HG03457 (cell line): ENCODE measurements around the gene ZNF580.

Source experiments
- ATAC-seq: cut with Tn5 transposase; IDR thresholded peaks from one replicate; pipeline ENCODE4 v1.9.1; 2021; ENCODE audit warnings: moderate number of reproducible peaks; ENCODE audit not compliant: unreplicated experiment

Gene ZNF580

GRCh38 chr19:55605637-55606470 lies 34.9 kb upstream of the ZNF580 start, which contains the start of gene ZNF865:
ZNF865 (plus strand) TSS chr19:55605647; CDS start chr19:55613619, 7,972 bp downstream.
- ATAC-seq, result no peak

DNA sequence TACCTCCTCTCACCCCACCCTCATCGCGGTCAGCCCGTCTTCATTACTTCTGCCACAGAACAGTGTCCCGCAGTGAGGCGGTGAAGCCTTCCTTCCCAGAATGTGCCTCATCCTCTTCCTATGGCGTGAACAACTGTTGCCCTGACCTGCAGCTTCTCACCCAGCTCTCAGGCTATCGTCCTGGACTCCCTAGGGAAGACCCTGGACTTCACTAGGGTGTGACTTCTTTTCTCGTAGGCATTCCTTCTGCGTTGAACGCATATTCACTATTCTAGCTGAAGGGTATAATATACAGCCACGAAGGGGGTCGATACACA lies 34.4 kb upstream of the ZNF580 start:
- no peak for ATAC-seq

DNA sequence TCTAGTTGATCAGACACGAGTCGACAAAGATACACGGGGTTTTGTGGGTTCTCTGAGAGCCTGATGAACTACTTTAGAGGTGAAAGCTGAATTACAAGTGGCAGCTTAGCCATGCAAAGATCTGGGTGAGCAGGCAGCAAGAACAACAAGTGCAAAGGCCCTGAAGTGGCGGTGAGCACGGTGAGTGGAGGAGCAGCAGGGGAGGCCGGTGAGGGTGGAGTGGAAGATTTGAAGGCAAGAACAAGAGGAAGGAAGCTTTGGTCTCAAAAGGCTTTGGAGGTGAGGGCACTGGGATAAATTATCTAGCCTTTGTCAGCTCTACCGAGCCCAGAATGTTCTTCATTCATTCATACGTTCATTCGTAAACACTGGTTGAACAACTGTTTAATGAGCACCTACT lies 34.0 kb upstream of the ZNF580 start:
- no peak for ATAC-seq

- ATAC-seq, result no peak
These were observed 31.5 kb upstream of the ZNF580 start for GRCh38 chr19:55609326-55609725.

GRCh38 chr19:55611300-55611982 lies 29.4 kb upstream of the ZNF580 start:
- ATAC-seq, result no peak

GRCh38 chr19:55611983-55612645 lies 28.7 kb upstream of the ZNF580 start:
- no peak for ATAC-seq

DNA sequence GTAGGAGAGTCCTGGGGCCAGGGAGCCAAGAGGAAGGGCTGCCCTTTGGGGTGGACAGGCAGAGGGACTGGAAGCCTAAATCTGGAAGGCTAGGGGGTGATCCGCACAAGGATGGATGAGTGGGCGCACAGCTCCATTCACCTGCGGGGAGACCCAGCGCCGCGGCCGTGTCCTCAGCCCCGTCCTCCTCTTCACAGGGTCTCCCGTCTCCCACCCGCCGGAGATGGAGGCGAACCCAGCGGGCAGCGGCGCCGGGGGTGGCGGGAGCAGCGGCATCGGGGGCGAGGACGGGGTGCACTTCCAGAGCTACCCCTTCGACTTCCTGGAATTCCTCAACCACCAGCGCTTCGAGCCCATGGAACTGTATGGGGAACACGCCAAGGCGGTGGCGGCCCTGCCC lies 27.4 kb upstream of the ZNF580 start:
- ATAC-seq, result no peak

- ATAC-seq, result no peak
These were observed 26.7 kb upstream of the ZNF580 start for GRCh38 chr19:55613930-55614710.

DNA sequence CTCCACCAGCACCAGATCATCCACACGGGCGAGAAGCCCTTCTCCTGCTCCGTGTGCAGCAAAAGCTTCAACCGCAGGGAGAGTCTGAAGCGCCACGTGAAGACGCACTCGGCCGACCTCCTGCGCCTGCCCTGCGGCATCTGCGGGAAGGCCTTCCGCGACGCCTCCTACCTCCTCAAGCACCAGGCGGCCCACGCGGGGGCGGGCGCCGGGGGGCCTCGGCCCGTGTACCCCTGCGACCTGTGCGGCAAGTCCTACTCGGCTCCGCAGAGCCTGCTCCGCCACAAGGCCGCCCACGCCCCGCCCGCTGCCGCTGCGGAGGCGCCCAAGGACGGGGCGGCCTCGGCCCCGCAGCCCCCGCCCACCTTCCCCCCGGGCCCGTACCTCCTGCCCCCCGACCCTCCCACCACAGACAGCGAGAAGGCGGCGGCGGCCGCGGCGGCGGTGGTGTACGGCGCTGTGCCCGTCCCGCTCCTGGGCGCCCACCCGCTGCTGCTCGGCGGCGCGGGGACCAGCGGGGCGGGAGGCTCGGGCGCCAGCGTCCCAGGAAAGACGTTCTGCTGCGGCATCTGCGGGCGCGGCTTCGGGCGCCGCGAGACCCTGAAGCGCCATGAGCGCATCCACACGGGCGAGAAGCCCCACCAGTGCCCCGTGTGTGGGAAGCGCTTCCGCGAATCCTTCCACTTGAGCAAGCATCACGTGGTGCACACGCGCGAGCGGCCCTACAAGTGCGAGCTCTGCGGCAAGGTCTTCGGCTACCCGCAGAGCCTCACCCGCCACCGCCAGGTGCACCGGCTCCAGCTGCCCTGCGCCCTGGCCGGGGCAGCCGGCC lies 25.9 kb upstream of the ZNF580 start:
- no peak for ATAC-seq

DNA sequence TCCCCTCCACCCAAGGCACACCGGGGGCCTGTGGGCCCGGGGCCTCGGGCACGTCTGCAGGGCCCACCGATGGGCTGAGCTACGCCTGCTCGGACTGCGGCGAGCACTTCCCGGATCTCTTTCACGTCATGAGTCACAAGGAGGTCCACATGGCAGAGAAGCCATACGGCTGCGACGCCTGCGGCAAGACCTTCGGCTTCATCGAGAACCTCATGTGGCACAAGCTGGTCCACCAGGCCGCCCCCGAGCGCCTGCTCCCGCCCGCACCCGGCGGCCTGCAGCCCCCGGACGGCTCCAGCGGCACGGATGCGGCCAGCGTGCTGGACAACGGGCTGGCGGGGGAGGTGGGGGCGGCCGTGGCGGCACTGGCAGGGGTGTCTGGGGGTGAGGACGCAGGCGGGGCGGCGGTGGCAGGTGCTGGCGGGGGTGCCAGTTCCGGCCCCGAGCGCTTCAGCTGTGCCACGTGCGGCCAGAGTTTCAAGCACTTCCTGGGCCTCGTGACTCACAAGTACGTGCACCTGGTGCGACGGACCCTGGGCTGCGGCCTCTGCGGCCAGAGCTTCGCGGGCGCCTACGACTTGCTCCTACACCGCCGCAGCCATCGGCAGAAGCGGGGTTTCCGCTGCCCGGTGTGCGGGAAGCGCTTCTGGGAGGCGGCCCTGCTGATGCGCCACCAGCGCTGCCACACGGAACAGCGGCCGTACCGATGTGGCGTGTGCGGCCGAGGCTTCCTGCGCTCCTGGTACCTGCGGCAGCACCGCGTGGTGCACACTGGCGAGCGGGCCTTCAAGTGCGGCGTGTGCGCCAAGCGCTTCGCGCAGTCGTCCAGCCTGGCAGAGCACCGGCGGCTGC lies 25.0 kb upstream of the ZNF580 start:
- ATAC-seq, result no peak

- no peak for ATAC-seq
These were observed 24.4 kb upstream of the ZNF580 start for GRCh38 chr19:55616395-55616875.

- no peak for ATAC-seq
These were observed 23.4 kb upstream of the ZNF580 start for GRCh38 chr19:55617426-55617825.

DNA sequence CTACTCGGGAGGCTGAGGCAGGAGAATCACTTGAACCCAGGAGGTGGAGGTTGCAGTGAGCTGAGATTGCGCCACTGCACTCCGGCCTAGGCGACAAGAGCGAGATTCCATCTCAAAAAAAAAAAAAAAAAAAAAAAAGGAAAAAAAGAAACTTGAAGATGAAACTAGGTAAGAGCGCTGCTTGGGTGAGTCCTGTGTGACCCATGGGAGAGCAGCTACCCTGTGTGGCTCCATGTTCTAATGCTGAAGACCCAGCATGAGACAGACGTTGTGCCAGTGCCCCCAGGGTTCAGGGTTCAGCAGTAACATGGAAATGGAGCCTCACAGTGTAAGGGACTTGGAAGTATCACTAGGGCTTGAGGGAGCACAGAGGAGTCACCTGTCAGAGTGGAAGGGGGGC lies 22.4 kb upstream of the ZNF580 start:
- ATAC-seq, result no peak

GRCh38 chr19:55619286-55619685 lies 21.5 kb upstream of the ZNF580 start:
- ATAC-seq, result no peak

DNA sequence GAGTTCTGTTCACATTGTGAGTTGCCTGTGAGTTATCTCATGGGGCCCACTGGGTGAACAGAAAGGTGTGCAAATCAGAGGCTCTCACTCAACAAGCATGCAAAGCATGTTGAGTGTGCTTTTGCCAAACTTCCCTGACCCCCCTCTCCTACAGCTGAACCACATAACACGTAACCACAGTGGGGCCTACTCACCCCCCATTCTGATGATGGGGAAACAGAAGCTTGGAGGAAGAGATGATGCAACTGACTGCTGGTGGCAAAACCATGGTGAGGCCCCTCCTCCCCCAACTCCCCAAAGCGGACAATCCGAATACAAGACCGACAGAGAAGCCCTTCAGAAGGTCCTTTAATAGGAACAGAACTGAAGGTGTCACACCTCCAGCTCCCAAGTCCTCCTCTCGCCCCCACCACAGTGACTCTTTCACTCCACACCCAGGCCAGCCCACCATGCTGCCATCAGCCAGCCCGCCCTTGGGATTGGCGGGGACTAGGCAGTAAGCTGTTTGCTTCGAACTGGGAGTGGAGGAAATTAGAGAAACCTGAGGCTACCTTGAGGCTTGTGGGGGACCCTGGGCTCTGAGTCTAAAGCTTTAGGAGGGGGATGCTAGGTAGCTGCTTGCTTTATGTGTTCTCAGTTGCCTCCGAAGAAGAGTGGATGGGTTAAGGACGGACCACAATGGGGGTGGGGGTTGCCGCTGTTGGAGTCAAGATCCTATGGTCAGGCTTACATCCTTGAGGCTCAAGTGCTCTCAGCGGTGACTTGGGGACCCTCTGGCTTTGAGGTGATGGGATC lies 20.2 kb upstream of the ZNF580 start:
- ATAC-seq, result no peak

DNA sequence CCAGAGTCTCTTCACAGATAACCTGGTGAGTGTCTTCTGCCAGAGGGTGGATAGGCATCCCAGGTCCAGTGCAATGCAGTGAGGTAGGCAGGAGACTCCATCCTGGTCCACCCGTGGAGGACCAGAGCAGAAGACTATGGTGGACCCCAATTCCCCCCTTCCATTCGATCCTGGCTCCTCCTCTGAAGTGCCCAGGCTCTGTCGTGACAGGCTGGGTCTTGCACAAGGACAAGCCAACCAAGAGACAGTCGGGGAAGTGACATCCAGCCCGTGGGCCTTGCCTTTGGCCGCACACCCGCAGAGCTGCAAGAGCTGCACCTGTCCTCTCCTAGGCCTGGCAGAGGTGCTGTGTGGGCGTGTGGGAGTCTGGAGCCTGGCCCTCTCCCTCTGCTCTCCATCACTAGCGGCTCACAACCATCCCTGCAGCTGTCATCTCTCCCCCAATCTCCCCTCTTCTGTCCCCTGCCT lies 19.6 kb upstream of the ZNF580 start:
- no peak for ATAC-seq

DNA sequence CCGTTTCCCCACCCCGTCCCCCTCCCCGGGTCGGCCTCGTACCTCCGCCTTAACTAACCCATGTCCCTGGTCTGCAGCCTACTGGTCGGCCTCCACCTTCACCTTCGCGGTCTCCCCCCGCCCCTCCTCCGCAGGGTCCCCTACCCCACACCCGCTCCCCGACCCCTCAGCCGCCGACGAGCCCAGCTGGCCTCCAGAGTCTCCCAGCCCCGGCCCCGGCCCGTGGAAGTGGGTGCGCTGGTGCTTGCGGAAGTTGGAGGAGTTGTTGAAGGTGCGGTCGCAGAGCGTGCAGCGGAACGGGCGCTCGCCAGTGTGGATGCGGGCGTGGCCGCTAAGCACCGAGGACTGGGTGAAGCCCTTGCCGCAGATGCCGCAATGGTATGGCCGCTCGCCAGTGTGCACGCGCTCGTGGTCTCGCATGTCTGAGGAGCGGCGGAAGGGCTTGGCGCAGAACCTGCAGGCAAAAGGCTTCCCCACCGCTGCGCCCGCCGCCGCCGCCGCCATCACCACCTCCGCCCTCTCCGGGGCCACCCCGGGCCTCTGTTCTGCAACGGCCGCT lies 19.1 kb upstream of the ZNF580 start:
- no peak for ATAC-seq
